Measurements from ENCODE around the gene LMF1.
"Not testable (repeated sequence)": the region's sequence is repeated elsewhere in the genome, so short reads cannot be mapped to it uniquely, and the experiment has no call there.

The LMF1 gene

GRCh38 chr16:969508-970385, 1.0 kb downstream of the LMF1 start:
- no peak for DNase-seq

- no peak for DNase-seq
These were observed 2.2 kb downstream of the LMF1 start for GRCh38 chr16:968620-969019.

GRCh38 chr16:967546-968295, 3.1 kb downstream of the LMF1 start:
- DNase-seq: no peak

- no peak for DNase-seq
These were observed 3.7 kb downstream of the LMF1 start for GRCh38 chr16:967077-967541.

GRCh38 chr16:966505-966904, 4.3 kb downstream of the LMF1 start:
- DNase-seq: no peak

GRCh38 chr16:966035-966434, 4.7 kb downstream of the LMF1 start:
- DNase-seq: no peak

- DNase-seq: no peak
These were observed 5.3 kb downstream of the LMF1 start for GRCh38 chr16:965487-965886.

GRCh38 chr16:965036-965395, 5.8 kb downstream of the LMF1 start:
- no peak for DNase-seq

GRCh38 chr16:964356-965035, 6.3 kb downstream of the LMF1 start:
- DNase-seq: no peak

- DNase-seq: no peak
These were observed 6.9 kb downstream of the LMF1 start for GRCh38 chr16:963913-964312.

- DNase-seq: no peak
These were observed 7.6 kb downstream of the LMF1 start for GRCh38 chr16:962901-963814.

- no peak for DNase-seq
These were observed 8.4 kb downstream of the LMF1 start for GRCh38 chr16:962366-962765.

- no peak for DNase-seq
These were observed 11.3 kb downstream of the LMF1 start for GRCh38 chr16:959232-960040.

GRCh38 chr16:955766-956165, 15.0 kb downstream of the LMF1 start:
- DNase-seq: not testable (repeated sequence)

GRCh38 chr16:953818-954217, 17.0 kb downstream of the LMF1 start:
- not testable (repeated sequence) for DNase-seq

- DNase-seq: no peak
These were observed 18.5 kb downstream of the LMF1 start for GRCh38 chr16:952321-952720.

- DNase-seq: no peak
These were observed 19.0 kb downstream of the LMF1 start for GRCh38 chr16:951660-952301.

- not testable (repeated sequence) for DNase-seq
These were observed 19.8 kb downstream of the LMF1 start for GRCh38 chr16:950733-951573.

- not testable (repeated sequence) for DNase-seq
These were observed 22.0 kb downstream of the LMF1 start for GRCh38 chr16:948767-949166.

- DNase-seq: not testable (repeated sequence)
These were observed 22.9 kb downstream of the LMF1 start for GRCh38 chr16:947922-948303.
